GM18861 (cell line): ENCODE data around the gene SERHL2.
"Not testable (repeated sequence)": the region's sequence is repeated elsewhere in the genome, so short reads cannot be mapped to it uniquely, and the experiment has no call there.

Experiments used
- ATAC-seq: cut with Tn5 transposase; IDR thresholded peaks from one replicate; pipeline ENCODE4 v1.9.1; 2021; ENCODE audit not compliant: unreplicated experiment

SERHL2 gene

DNA sequence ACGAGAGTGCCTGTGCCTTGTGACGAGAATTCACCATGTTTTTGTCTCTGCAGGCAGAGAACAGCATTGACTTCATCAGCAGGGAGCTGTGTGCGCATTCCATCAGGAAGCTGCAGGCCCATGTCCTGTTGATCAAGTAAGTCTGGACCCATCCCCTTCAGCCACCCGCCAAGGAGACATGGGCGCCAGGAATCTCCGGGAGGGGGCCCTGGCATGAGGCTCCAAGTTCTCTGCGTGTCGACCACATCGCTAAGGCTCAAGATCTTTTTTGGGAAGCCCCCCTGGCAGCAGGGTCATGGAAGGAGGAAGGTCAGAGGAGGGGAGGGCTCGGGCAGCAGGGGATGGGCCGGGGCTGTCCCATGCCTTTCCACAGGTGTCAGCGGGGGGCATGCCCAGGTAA, 17.3 kb downstream of the SERHL2 start:
- not testable (repeated sequence) for ATAC-seq

DNA sequence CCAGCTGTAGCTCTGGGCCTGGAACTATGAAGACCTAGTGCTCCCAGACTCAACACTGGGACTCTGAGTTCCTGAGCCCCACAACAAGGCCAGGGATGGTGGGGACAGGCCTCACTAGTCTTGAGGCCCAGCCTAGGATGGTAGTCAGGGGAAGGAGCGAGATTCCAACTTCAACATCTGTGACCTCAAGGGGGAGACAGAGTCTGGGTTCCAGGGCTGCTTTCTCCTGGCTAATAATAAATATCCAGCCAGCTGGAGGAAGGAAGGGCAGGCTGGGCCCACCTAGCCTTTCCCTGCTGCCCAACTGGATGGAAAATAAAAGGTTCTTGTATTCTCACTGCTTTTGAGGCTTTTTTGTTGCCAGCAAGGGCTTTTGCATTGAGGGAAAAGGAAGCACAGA, 20.3 kb downstream of the SERHL2 start:
- not testable (repeated sequence) for ATAC-seq

DNA sequence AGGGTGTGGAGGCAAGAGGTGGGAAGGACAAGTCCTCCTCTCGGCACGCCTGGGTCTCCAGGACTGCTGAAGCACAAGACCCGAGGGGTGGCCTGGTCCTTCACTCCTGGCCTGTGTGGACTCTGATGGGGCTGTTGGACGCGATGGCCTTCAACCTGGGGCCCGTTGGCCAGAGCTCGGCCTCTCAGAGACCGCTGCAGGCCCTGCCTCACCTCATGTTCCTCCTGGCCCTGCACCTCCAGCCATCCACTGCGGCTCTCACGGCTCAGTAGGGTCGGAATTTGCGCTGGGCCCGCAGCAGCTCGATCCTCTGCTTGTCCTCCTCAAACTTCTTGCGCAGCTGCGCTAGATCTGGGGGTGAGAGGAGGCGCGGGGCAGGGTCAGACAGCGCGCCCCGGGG, 20.7 kb downstream of the SERHL2 start:
- not testable (repeated sequence) for ATAC-seq

DNA sequence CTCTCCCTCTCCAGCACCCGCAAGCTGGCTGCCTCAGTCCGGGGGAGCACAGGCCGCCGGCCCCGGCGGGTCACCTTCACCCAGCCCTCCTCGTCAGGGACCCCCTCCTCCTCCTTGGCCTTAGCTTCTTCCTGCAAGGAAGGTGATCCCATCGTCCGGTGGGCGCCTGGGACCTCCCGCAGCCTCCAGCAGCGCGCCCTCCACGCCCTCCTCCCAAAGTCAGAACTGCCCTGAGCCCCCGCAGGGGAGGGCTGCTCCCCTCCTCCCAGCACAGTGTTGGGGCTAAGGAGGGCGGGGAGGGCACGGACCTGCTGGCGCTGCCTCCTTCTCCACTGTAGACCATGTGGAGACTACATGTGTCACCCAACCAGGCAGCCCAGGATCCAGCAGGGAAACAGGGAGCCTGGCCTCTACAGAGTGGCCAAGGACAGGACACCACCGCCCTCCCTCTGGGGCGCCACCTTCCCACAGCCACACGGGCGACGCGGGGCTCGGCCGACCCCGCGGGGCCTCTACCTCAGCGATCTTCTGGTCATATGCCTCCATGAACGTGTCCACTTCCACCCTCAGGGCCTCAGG, 22.3 kb downstream of the SERHL2 start:
- not testable (repeated sequence) for ATAC-seq

DNA sequence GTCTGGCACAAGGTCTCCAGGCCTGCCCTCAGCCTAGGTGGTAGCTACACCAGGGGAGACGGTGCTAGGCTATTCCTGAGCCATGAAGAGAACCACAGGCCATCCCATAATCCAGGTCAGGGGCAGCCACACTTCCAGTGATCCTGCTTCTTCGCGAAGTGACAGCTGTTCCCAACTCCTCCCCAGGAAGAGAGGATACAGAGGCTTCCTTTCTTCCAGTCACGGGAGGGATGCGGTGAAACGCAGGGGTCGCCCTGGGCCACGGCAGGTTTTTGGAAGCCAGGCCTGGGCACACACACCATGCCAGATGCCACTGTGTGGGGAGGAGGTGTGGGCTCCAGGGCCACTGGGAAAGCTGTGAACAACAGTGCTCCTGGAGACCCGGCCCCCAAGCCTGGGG, 23.4 kb downstream of the SERHL2 start:
- not testable (repeated sequence) for ATAC-seq

DNA sequence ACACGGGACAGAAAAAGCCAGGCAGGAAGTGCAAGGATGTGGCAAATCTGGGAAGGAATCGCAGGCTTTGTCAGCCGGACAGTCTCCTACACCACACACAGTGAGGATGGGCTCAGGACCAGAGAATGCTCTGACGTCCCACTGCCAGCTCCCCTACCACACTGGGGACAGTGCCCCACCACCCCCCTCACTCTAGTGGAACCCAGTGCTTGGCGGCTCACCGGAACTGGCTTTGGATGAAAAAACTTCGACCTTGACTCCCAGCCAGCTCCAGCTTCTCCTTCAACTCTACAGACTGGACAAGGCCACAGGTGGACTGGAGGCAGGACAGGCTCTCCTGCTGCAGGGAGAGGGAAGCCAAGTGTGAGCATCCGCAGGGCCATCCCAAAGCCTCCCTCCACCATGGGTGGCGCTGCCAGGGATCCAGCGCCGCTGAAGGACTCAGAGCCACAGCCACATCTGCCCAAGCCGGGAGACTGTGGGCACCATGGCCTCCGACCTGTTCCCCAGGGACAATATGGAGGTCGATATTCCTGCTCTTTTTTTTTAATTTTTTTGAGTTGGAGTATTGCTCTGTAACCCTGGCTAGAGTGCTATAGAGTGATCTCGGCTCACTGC, 24.0 kb downstream of the SERHL2 start:
- no peak for ATAC-seq

DNA sequence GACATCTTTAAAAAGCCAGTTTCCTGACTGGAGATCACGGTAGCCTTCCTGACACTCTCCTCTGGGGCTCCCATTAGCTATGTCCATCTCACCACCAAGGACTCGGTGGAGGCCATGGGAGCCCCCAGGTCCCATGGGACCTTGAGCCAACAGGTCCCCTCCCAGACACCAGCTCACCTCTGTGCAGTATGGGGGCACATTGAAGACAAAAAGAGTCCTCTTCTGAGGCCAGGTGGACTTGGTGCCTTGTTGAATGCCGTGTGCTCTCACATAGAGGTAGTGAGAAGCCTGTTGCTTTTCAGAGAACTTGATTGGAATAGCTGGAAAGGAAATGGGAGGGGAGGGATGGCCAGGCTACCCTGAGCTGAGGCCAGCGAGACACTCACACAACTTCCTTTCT, 26.3 kb downstream of the SERHL2 start:
- not testable (repeated sequence) for ATAC-seq

DNA sequence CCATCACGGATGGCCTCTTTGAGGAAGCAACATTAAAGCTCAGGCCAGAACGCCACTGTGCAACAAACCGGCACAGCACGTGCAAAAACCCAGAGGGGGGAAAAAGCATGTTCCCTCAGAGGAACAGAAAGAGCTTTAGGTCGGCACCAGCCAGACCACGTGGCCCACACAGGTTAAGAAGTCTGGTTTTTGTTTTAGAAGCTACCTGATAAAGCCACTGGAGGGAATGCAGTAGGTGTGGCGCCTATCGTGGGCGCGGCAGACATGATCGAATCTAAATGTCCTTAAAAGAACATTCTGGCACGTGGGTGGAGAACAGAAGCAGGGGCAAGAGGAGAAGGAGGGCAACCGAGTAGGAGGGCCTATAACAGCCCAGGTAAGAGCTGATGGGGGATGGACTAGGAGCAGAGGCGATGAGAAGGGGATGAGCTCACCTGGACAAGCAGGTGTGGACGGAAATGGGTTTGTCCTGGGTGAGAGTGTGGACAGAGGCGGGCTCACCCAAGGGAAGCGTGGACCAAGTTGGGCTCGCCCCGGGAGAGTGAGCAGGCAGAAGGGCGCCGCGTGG, 27.5 kb downstream of the SERHL2 start:
- not testable (repeated sequence) for ATAC-seq

DNA sequence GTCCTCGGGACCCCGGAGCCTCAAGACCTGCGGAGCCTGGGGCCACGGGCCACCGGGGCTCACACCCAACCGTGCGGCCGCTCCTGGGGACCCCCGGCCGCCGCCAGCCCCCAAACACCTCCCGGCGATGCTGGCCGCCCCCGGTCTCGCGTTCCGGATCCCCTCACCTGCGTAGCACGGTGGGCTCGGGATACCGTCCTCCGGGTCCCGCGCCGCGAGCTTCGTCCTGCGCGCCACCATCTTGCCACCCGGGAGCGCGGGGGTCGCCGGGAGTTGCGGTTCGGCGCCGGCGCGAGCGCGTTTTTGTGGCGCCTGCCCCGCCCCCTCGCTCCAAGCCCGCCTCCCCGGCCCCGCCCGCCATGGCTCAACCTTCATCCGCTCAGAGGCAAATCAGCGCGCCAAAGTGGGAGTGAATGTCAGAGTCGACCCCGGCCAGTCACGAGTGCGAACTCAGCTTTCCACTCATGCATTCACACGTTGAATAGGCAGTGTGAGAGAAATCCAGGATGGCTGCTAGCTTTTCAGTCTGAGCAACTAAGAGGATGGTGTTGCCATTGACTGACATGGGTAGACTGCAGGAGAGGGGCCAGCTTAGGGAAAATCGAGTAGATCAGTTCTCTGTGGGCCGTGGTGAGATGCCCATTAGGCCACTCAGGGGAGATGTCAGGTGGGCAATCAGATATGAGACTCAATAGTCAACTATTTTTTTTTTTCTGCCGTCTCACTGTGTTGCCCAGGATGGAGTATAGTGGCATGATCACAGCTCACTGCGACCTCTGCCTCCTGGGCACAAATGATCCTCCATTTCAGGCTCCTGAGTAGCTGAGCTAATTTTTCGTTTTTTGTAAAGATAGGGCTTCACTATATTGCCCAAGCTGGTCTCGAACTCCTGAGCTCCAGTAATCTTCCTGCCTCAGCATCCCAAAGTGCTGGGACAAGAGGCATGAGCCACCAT, 28.3 kb downstream of the SERHL2 start:
- no peak for ATAC-seq

DNA sequence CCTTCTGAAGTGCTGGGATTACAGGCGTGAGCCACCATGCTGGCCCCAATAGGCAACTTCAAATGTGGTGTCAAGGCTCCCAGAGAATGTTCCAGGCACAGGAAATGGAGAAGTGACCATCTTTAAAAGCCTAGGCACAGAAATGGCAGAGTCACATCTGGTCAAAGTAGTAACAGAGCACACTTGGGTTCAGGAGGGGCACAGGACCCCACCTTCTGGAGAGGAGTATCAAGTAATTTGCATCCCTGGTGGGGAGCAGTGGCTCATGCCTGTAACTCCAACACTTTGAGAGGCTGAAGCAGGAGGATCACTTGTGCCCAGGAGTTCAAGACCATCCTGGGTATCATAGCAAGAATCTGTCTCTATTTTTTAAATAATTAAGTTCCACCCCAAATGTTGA, 29.2 kb downstream of the SERHL2 start:
- ATAC-seq, result no peak

DNA sequence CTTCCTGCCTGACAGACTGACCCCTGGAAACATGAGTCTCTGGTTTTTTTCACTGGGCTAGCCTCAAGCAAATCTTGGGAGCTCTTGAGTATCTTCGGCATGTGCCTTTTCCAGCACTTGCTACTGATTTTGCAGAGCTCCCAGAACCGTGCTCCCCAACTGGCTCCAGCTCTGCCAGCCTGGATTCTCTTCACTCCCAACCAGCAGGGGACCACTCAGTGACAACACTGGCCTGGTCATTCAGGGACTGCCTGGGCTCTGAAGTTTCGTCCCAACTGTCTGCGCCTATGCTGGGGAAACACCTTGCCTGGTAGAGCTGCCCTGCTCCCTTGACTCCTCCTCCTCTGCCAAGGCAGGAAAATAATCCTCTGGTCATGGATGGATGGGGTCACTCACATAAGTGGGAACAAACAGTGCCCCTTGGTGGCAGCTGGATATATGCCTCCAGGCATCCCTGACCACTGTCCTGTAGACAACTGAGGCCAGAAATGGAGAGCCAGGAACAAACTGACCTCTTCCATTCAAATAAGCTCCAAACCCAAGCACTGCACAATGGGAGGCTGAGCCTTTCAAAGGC, 30.7 kb downstream of the SERHL2 start:
- ATAC-seq, result no peak

DNA sequence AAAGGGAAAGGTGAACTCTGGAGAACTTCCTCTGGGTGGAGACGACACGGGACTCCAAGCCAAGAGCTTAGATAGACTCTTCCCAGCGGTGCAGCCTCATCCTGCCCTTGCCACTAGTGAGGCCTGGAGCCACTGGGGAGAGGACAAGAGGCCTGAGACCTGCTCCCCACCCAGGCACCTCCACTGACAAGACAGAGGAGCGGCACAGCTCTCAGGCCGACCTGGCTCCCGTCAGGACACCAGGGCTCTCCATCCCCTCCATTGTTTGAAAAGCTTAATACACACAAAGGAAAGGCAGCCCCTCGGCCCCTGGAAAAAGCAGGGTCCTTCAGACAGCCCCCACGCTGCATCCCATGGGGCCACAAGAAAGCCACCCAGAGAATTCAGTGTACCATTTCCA, 31.3 kb downstream of the SERHL2 start:
- no peak for ATAC-seq

DNA sequence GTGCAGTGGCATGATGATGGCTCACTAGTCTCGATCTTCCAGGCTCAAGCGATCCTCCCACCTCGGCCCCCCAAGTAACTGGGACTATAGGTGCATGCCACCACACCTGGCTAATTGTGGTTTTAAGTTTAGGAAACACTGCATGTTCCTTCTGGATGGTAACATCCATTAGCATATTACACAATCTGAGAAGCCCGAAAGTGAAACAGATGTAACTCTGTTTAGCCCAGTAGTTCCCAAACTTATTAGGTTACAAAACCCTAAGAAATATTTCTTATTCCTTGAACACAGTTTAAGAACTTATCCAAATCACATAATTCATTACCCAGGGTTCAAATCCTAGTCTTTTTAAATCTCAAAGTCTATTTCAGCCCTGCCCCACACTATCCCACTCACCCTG, 32.6 kb downstream of the SERHL2 start:
- no peak for ATAC-seq

DNA sequence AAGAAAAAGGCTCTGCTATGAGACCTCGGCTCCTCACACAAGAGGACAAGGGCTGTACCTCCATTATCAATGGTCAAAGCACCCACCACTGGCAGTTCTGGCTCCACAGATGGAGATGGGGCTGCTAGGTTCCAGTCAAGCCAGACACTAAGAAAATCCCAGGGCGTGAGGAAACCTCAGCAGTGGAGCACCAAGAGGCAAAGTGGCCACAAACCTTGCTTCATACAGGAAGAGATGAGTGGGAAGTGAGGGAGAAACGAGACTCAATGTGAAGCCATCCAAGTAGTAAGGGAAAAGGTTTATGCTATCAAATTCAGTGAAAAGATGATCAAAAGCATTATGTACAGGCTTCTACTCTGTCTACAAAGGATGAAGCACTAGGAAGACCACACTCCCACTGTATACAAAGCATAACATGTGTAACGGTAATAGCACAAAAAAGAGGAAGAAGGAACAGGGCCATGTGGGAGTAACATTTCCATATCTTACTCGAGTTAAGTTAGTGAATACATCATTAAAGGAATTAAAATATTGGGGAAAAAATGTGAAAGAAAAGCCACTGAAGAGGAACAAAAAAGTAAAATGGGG, 33.9 kb downstream of the SERHL2 start:
- no peak for ATAC-seq

DNA sequence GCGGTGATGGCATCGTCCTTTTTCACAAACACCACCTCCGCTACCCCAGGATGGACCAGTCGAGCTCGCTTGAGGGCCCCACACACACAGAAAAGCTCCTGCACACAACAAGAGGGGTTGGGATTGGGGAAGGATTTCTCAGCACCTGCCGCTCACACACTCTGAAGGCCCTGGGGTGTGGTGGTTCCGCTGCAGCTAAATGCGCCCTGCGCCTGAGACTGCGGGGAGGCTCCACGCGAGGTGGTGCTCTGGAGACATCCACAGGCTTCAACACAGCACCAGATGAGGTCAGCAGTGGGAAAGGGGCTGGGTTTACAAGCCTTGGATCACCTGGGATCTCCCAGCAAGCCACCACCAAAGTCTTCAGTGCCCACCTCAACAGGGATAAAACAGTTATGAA, 38.2 kb downstream of the SERHL2 start:
- no peak for ATAC-seq

DNA sequence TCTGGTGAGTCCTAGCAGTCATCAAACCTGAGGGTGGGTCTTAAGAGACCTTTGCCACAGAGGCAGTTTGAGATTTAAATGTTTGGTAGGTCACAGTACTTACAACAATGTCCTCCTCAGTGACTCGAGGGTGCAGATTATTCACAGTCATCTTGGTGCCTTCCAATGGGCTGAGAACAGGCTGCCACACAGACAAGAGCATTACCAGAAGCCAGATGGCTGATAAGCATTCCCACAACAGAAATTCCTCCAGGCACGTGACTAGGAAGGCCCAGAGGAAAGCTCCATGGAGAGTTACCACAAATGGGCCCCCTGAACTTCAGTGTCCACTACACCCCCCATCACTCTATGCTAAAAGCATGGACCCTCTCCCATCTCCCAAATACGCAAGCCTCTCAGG, 41.7 kb downstream of the SERHL2 start:
- ATAC-seq, result no peak

DNA sequence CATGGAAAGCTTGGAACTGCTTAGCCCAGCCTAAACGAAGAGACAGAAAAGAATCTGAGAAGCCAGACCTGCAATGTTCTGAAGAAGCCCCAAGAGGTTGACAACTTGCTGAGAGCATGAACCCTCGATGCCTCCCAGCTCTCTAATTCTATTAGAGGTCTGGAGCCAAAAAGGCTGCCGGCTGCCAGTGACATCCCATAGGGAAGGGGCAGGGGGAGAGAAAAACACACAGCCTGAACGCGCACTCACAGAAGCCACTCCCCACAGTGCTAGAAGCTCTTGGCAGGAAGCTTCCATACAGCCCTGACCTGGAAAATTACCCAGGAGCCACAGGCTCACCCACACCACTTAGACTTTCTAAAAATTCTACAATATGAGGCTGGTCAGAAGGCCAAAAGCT, 42.6 kb downstream of the SERHL2 start:
- no peak for ATAC-seq

DNA sequence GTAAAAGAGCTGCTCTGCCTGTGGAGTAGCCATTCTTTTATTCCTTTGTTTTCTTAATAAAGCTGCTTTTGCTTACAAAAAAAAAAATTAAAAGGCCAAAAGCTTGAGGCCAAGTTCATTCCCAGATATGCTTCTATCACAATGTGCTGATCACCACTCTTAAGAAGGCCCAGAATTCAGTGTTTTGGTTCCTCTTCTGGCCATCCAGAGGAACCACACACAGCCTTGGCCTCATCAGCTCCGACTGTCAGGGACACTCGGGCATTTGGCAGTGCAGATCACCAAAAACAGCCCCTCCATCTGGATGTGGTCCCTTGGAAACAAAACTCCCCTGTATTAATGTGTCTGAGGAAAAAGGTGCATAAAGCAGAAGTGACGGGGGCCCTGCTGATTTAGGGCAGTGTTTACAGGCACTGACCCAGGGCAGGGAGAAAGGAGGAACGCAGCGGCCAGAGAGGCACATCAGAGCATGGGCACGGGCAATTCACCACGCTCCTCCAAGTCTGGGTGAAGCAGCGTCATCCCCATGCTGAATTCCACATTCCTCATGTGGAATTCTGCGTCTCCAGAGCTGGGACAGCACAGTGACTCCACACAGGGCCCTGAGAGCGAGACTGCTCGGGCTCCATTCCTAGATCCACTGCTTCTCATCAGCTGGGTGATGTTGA, 43.2 kb downstream of the SERHL2 start:
- no peak for ATAC-seq

DNA sequence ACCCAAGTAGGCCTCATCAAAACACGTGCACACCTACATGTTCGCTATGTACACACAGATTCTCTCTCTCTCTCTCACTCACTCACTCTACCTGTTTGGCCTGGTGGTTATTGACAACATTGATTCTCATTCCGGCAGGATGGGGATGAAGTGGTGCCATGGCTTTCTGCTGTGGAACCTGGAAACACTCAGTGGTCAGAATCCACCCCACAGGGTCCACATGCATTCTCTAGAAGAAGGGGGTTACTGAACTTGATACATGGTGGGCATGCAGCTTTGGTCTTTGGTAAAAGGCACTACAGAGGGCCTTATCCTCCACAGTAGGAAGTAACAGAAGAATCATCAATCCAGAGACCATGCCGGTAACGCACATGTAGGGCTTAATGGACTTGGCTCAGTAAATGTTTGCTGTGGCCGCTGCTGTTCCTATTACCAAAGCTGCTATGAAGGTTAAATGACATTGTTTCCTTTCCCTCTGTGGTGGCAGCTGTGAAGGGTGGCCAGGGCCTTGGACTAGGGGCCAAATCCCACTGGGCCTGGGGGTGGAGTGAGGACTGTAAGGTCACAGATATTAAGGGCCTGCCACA, 48.2 kb downstream of the SERHL2 start:
- ATAC-seq, result no peak

DNA sequence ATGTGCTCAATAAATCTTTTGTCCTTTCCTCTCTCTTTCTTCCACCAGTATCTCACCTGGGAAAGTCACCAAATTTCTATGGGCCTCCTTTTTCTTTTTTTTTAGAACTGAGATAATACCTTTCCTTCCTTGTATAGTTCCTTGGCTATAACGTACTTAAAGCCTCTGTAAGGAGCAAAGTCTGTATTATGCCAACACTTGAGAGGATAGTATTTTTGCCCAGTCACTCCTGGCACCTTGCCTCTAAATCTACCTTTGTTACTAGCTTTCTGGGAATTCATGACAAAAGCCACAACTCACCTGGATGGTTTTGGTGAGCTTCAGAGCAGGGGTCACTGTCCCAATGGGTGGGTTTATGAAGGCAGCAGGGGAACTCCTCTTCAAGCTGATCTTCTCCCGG, 48.7 kb downstream of the SERHL2 start:
- no peak for ATAC-seq
